ENCODE measurements around the gene ASTL. TPM values are rescaled to one million over a fixed set of nuclear protein-coding genes. Genes with fewer than 3 reads are reported as not detected.
A peak's percentile ranks its signal among the peaks of the same experiment; 100 is the strongest.

Gene ASTL
- total and polyA plus RNA-seq, 2 of the 13 experiments (the other 11 are each of a cell fraction or from before 2014, with no cell fraction given) = not detected

GRCh38 chr2:96153291-96153713, 15.0 kb upstream of the ASTL start:
- Histone ChIP-seq H3K9ac (ENCODE audit: insufficient read depth, low read depth, low read length) (no peak overlapping the region), H3K4me2 (ENCODE audit: low read depth, low read length) (no peak overlapping the region), H3K27me3 (ENCODE audit: control insufficient read depth in 1 of 2, insufficient read depth in 2 of 2, low read length in 2 of 2) (peaks cover 23 to 72% of the 10 kb centered on the region in 2 experiments), H3K79me2 (ENCODE audit: insufficient read depth, low read length) (no peaks in the 10 kb centered on the region), H3K4me3 (replicated peaks in 1 of 3; ENCODE audit: insufficient read depth in 1 of 3, low read depth in 2 of 3, low read length in 3 of 3) (no peak overlapping the region), H3K9me3 (ENCODE audit: low read length) (no peaks in the 10 kb centered on the region), H2AFZ (ENCODE audit: low read length) (no peak overlapping the region), H3K36me3 (replicated peaks in 1 of 2; ENCODE audit: control insufficient read depth in 1 of 2, insufficient read depth in 2 of 2, low read length in 2 of 2) (no peaks in the 10 kb centered on the region), H3K27ac (ENCODE audit: extremely low read length, insufficient read depth, low read length) (no peak overlapping the region), H4K20me1 (ENCODE audit: insufficient read depth, low read length) (no peaks in the 10 kb centered on the region), H3K4me1 (ENCODE audit: insufficient read depth, low read length) (no peaks in the 10 kb centered on the region)
- ChIA-PET CTCF (ENCODE audit: low intra/inter-chr PET ratio, low total read pairs) (no interaction called here), POLR2A (no interaction called here)
- TF ChIP-seq SMARCE1 (IDR thresholded peaks at IDR 0.05; ENCODE audit: borderline replicate concordance) (no peak), SP140L (CRISPR knock-in tag; IDR thresholded peaks at IDR 0.05; ENCODE audit: borderline replicate concordance) (no peak), EED (CRISPR knock-in tag; IDR thresholded peaks at IDR 0.05) (no peak), NPAS2 (CRISPR knock-in tag; IDR thresholded peaks at IDR 0.05; ENCODE audit: borderline replicate concordance) (no peak), ZSCAN12 (CRISPR knock-in tag; IDR thresholded peaks at IDR 0.05) (no peak), ZNF383 (CRISPR knock-in tag; IDR thresholded peaks at IDR 0.05; ENCODE audit: borderline replicate concordance) (no peak), LRRFIP1 (CRISPR knock-in tag; conservative IDR thresholded peaks at IDR 0.05) (no peak), ARID5B (CRISPR knock-in tag; IDR thresholded peaks at IDR 0.05) (no peak), ARID2 (CRISPR knock-in tag; IDR thresholded peaks at IDR 0.05; ENCODE audit: borderline replicate concordance) (no peak), ZBTB34 (CRISPR knock-in tag; IDR thresholded peaks at IDR 0.05) (no peak), TCF7L2 (IDR thresholded peaks at IDR 0.05; ENCODE audit: low read depth, low read length) (no peak), ZNF816 (CRISPR knock-in tag; IDR thresholded peaks at IDR 0.05; ENCODE audit: borderline replicate concordance) (no peak), GTF3A (CRISPR knock-in tag; conservative IDR thresholded peaks at IDR 0.05) (no peak)
- FAIRE-seq (no peak), ATAC-seq (peak; percentile 5; the same call in 1 of the 3 replicates), DNase-seq (ENCODE audit: low spot score) (no peak)
- in situ Hi-C loops (cut with HindIII; ENCODE audit: extremely low pct_ligation_motif_present, low pct_unique_long_range_greater_than_20kb) (no loop called here), intact Hi-C loops (cut with micrococcal nuclease; ENCODE audit: unreplicated experiment) (no loop called here)
- no TSS peak for BruUV-seq (replicated peaks)
- 19% methylated on average over 7 of the region's 7 CpGs for WGBS (ENCODE audit: low lambda C conversion rate)
